Measurements from ENCODE around the gene CENPM. TPM values are rescaled to one million over a fixed set of nuclear protein-coding genes. Genes with fewer than 3 reads are reported as not detected.

CENPM gene
- total RNA-seq, 2 experiments from 2014 or later: 7.6 to 8.4 TPM

DNA sequence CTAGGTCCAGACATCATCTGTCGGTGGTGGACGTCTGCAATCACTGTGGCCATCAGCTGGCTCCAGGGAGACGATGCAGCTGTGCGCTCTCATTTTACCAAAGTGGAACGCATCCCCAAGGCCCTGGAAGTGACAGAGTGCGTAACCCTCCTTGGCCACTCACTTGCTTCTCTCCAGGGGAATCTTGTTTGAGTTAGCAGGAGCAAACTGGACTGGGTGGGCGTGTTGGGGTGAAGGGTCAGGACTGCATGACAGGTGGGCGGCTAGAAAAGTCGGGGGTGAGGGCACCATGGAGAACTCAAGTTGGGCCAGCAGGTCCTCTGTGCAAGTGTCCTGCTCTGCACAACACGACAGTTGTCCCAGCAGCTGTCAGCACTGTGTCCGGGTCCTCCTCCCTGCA, 48.3 kb downstream of the CENPM start:
- Histone ChIP-seq H3K9me3 (ENCODE audit: control insufficient read depth in 1 of 2, insufficient read depth in 1 of 2, low read length in 2 of 2) (no peaks in the 10 kb centered on the region), H3K4me1 (ENCODE audit: insufficient read depth, low read length) (peaks cover 6% of the 10 kb centered on the region), H3K27me3 (ENCODE audit: control insufficient read depth in 1 of 2, insufficient read depth in 2 of 2, low read length in 2 of 2) (no peaks in the 10 kb centered on the region), H3K4me3 (ENCODE audit: low read length) (no peak overlapping the region), H3K27ac (ENCODE audit: low read depth in 1 of 2, low read length in 2 of 2) (no peak overlapping the region), H3K36me3 (ENCODE audit: insufficient read depth, low read length) (peaks cover 60% of the 10 kb centered on the region)
- intact Hi-C loops (cut with DNase I, micrococcal nuclease): no loop called here
- H3K9me3 Mint-ChIP-seq: no peaks in the 10 kb centered on the region
- ATAC-seq (ENCODE audit: poor library complexity) (no peak), DNase-seq (no peak)
- H3K4me1 Mint-ChIP-seq (ENCODE audit: low read depth): no peaks in the 10 kb centered on the region
- H3K36me3 Mint-ChIP-seq (ENCODE audit: low read depth): peaks cover 64% of the 10 kb centered on the region
- H3K4me3 Mint-ChIP-seq: no peak overlapping the region
- TF ChIP-seq, protein P1, sequence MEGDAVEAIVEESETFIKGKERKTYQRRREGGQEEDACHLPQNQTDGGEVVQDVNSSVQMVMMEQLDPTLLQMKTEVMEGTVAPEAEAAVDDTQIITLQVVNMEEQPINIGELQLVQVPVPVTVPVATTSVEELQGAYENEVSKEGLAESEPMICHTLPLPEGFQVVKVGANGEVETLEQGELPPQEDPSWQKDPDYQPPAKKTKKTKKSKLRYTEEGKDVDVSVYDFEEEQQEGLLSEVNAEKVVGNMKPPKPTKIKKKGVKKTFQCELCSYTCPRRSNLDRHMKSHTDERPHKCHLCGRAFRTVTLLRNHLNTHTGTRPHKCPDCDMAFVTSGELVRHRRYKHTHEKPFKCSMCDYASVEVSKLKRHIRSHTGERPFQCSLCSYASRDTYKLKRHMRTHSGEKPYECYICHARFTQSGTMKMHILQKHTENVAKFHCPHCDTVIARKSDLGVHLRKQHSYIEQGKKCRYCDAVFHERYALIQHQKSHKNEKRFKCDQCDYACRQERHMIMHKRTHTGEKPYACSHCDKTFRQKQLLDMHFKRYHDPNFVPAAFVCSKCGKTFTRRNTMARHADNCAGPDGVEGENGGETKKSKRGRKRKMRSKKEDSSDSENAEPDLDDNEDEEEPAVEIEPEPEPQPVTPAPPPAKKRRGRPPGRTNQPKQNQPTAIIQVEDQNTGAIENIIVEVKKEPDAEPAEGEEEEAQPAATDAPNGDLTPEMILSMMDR (IDR thresholded peaks at IDR 0.05): no peak
- CTCF ChIA-PET: no interaction called here
- no peaks in the 10 kb centered on the region for H3K27me3 Mint-ChIP-seq
- POLR2A ChIA-PET: no interaction called here
- no peak overlapping the region for H3K27ac Mint-ChIP-seq

DNA sequence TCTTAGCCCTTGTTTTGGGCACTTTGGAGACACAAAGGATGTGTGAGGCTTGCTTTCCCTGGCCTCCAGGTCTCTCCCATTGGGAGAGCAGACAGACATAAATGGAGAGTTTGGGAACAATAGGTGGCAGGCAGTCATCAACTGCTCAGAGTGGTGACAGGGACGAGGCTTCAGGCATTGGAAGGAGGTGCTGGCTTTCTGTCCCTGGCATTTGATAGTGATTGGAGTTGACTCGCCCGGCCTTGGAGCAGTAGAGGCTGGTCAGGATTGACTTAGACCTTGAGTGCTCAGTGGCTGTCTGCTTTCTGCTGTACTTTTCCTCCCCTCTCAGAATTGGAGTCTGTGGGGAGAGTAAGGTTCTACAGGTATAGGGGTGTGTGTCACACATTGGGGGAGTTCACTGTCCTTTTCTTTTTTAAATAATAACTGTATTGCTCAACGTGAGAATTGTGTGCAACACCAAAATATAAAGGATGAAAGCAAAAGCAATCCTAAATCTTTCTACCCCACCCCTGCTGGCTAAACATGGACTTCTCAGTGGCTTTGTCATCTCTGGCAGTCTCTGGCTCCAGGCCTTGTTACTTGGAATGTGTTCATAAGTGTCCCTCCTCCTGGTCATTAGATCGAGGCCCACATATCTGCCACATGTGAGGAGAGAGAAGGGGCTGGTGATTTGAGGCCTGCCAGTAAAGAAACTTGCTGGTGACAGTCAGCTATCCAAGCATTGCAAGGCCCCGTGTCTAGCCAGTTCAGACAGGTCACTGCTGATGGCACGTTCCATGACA, 53.2 kb downstream of the CENPM start:
- peaks cover 67% of the 10 kb centered on the region for H3K36me3 ChIP-seq (ENCODE audit: insufficient read depth, low read length)
- Mint-ChIP-seq H3K9me3 (no peaks in the 10 kb centered on the region), H3K4me1 (ENCODE audit: low read depth) (no peaks in the 10 kb centered on the region), H3K27me3 (no peaks in the 10 kb centered on the region), H3K4me3 (no peak overlapping the region), H3K27ac (no peak overlapping the region), H3K36me3 (ENCODE audit: low read depth) (peaks cover 84% of the 10 kb centered on the region)
- no peak overlapping the region for H3K4me3 ChIP-seq (ENCODE audit: low read length)
- TF ChIP-seq, protein P1 (IDR thresholded peaks at IDR 0.05): no peak
- H3K27me3 ChIP-seq (ENCODE audit: control insufficient read depth in 1 of 2, insufficient read depth in 2 of 2, low read length in 2 of 2): no peaks in the 10 kb centered on the region
- no peaks in the 10 kb centered on the region for H3K9me3 ChIP-seq (ENCODE audit: control insufficient read depth in 1 of 2, insufficient read depth in 1 of 2, low read length in 2 of 2)
- H3K27ac ChIP-seq (ENCODE audit: low read depth in 1 of 2, low read length in 2 of 2): no peak overlapping the region
- peaks cover 6% of the 10 kb centered on the region for H3K4me1 ChIP-seq (ENCODE audit: insufficient read depth, low read length)
- ATAC-seq (ENCODE audit: poor library complexity): no peak
- ChIA-PET CTCF (no interaction called here), POLR2A (interaction anchor here (0.6 kb wide), 1 partner anchor 167 kb away, joined by 5 read pairs; no protein-coding TSS in a partner anchor)
- DNase-seq: no peak
- intact Hi-C loops (cut with DNase I, micrococcal nuclease): no loop called here

DNA sequence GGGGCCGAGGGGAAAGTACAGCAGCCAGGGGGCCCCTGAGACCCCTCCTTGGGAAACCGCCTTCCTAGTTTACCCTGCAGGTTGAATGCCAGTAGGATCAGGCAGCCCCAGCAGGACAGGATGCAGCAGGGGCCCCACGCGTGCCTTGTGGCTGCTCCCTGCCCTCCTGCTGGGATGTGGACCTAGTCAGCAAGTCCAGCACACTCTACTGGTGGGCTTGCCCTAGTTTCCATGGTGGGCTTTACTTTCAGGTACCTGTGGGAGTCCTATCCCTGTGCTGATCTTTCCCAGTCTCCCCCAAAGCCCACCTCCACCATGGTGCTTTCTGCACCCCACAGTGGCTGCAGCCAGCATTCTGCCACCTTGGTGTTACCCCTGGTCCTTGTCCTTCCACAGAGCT, 54.2 kb downstream of the CENPM start:
- POLR2A ChIA-PET: no interaction called here

More for the DNA sequence above, 54.2 kb downstream of the CENPM start:
- peaks cover 66% of the 10 kb centered on the region for H3K36me3 ChIP-seq (ENCODE audit: insufficient read depth, low read length)
- intact Hi-C loops (cut with DNase I, micrococcal nuclease): no loop called here
- no peaks in the 10 kb centered on the region for H3K9me3 Mint-ChIP-seq
- no peak for ATAC-seq (ENCODE audit: poor library complexity)
- H3K27me3 Mint-ChIP-seq: no peaks in the 10 kb centered on the region
- H3K27me3 ChIP-seq (ENCODE audit: control insufficient read depth in 1 of 2, insufficient read depth in 2 of 2, low read length in 2 of 2): no peaks in the 10 kb centered on the region
- H3K4me1 Mint-ChIP-seq (ENCODE audit: low read depth): no peaks in the 10 kb centered on the region
- no peak overlapping the region for H3K27ac ChIP-seq (ENCODE audit: low read depth in 1 of 2, low read length in 2 of 2)
- H3K4me3 Mint-ChIP-seq: no peak overlapping the region
- H3K4me1 ChIP-seq (ENCODE audit: insufficient read depth, low read length): peaks cover 6% of the 10 kb centered on the region
- H3K9me3 ChIP-seq (ENCODE audit: control insufficient read depth in 1 of 2, insufficient read depth in 1 of 2, low read length in 2 of 2): no peaks in the 10 kb centered on the region
- no peak overlapping the region for H3K4me3 ChIP-seq (ENCODE audit: low read length)
- TF ChIP-seq, protein P1 (IDR thresholded peaks at IDR 0.05): no peak
- DNase-seq: no peak
- CTCF ChIA-PET: no interaction called here
- H3K36me3 Mint-ChIP-seq (ENCODE audit: low read depth): peaks cover 84% of the 10 kb centered on the region
- H3K27ac Mint-ChIP-seq: no peak overlapping the region

Measured in CD4-positive, alpha-beta T cell (primary cell).